C4-2B (cell line): ENCODE data around the gene SPNS3.

Source experiments
- ZFX ChIP-seq: fragments of 450-650 bp; IDR thresholded peaks from 2 replicates; pipeline ENCODE4 v1.6.1; 2017
- TF ChIP-seq, protein P1 (sequence below): fragments of 450-650 bp; conservative IDR thresholded peaks from 2 replicates; pipeline ENCODE4 v1.5.1; 2017; ENCODE audit warnings: mild to moderate bottlenecking

DNA sequence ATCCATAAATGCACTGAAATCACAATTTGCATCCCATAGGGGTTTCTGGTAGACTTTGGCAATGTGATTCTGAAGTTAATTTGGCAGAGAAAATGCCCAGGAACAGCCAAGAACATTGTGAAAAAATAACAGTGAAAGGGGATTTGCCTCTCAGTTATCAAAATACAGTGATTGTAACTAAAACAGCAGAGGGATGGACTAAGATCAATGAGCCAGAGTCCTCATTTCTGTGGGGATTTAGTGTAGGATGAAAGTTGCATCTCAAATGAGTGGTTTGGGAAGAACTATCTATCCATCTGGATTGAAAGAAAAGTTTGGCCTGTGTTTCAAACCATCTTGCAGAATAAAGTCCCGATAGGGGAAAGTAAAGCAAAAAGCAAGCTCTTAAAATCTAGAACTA lies 93.4 kb downstream of the SPNS3 start:
- TF ChIP-seq, protein P1, sequence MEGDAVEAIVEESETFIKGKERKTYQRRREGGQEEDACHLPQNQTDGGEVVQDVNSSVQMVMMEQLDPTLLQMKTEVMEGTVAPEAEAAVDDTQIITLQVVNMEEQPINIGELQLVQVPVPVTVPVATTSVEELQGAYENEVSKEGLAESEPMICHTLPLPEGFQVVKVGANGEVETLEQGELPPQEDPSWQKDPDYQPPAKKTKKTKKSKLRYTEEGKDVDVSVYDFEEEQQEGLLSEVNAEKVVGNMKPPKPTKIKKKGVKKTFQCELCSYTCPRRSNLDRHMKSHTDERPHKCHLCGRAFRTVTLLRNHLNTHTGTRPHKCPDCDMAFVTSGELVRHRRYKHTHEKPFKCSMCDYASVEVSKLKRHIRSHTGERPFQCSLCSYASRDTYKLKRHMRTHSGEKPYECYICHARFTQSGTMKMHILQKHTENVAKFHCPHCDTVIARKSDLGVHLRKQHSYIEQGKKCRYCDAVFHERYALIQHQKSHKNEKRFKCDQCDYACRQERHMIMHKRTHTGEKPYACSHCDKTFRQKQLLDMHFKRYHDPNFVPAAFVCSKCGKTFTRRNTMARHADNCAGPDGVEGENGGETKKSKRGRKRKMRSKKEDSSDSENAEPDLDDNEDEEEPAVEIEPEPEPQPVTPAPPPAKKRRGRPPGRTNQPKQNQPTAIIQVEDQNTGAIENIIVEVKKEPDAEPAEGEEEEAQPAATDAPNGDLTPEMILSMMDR = no peak
- no peak for TF ChIP-seq ZFX
